Esophagus muscularis mucosa (tissue), 2 donors: ENCODE measurements around the gene GRID2.
"Not testable (repeated sequence)": the region's sequence is repeated elsewhere in the genome, so short reads cannot be mapped to it uniquely, and the experiment has no call there.

Experiments
- POLR2A ChIP-seq: fragments of 450-650 bp; IDR thresholded peaks from one replicate; pipeline ENCODE4 v1.6.1; 2017; ENCODE audit warnings: antibody characterized with exemption, moderate library complexity, mild to moderate bottlenecking, low read depth
- POLR2AphosphoS5 ChIP-seq, 2 donors: sonication (generic); formaldehyde crosslinking; IDR thresholded peaks; one replicate each; pipeline ENCODE4 v1.6.1; 2017; ENCODE audit warnings: antibody characterized with exemption in 2 of 2

DNA sequence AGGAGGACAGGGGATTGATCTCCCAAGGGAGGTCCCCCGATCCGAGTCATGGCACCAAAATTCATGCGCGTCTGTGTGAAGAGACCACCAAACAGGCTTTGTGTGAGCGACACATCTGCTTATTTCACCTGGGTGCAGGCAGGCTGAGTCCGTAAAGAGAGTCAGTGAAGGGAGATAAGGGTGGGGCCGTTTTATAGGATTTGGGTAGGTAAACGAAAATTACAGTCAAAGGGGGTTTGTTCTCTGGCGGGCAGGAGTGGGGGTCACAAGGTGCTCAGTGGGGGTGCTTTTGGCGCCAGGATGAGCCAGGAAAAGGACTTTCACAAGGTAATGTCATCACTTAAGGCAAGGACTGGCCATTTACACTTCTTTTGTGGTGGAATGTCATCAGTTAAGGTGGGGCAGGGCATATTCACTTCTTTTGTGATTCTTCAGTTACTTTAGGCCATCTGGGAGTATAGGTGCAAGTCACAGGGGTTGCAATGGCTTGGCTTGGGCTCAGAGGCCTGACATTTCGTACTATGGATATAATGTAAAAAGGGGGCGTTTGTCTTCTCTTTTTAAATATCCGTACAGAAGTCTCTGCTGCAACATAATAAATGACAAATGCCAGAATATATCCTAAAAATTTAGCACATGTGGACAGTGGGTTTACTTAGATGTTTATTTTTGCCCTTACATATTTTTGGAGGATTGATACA is 140.5 kb downstream of the GRID2 start:
- not testable (repeated sequence) for TF ChIP-seq POLR2A; POLR2AphosphoS5 (IDR thresholded peaks at IDR 0.05)
